GM19023 (cell line): Measurements from ENCODE around the gene PCDHA8.
"Not testable (repeated sequence)": the region's sequence is repeated elsewhere in the genome, so short reads cannot be mapped to it uniquely, and the experiment has no call there.

Experiments used
- ATAC-seq: cut with Tn5 transposase; IDR thresholded peaks from one replicate; pipeline ENCODE4 v1.9.1; 2021; ENCODE audit warnings: mild to moderate bottlenecking, moderate library complexity; ENCODE audit not compliant: unreplicated experiment

Gene PCDHA8

GRCh38 chr5:140827704-140828361, 13.2 kb upstream of the PCDHA8 start, which contains the start of gene PCDHA6:
Gene PCDHA6, plus strand, starts transcription at chr5:140827960. Its CDS starts 132 bp downstream, at chr5:140828092.
- ATAC-seq: no peak

- ATAC-seq: no peak
These were observed 12.6 kb upstream of the PCDHA8 start for GRCh38 chr5:140828362-140828737.

DNA sequence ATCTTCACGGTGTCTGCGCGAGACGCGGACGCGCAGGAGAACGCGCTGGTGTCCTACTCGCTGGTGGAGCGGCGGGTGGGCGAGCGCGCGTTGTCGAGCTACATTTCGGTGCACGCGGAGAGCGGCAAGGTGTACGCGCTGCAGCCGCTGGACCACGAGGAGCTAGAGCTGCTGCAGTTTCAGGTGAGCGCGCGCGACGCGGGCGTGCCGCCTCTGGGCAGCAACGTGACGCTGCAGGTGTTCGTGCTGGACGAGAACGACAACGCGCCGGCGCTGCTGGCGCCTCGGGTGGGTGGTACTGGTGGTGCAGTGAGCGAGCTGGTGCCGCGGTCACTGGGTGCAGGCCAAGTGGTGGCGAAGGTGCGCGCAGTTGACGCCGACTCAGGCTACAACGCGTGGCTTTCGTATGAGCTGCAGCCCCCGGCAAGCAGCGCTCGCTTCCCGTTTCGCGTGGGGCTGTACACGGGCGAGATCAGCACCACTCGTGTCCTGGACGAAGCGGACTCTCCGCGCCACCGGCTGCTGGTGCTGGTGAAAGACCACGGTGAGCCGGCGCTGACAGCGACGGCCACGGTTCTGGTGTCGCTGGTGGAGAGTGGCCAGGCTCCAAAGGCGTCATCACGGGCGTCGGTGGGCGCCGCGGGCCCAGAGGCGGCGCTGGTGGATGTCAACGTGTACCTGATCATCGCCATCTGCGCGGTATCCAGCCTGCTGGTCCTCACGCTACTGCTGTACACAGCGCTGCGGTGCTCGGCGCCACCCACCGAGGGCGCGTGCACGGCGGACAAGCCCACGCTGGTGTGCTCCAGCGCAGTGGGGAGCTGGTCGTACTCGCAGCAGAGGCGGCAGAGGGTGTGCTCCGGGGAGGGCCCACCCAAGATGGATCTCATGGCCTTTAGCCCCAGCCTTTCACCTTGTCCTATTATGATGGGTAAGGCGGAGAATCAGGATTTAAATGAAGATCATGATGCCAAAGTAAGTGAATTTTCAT, 11.2 kb upstream of the PCDHA8 start:
- ATAC-seq: not testable (repeated sequence)

- no peak for ATAC-seq
These were observed 7.0 kb upstream of the PCDHA8 start, which contains the start of gene PCDHA7 for GRCh38 chr5:140833993-140834392. Gene PCDHA7, plus strand, starts transcription at chr5:140834269. Its CDS starts 115 bp downstream, at chr5:140834384.

DNA sequence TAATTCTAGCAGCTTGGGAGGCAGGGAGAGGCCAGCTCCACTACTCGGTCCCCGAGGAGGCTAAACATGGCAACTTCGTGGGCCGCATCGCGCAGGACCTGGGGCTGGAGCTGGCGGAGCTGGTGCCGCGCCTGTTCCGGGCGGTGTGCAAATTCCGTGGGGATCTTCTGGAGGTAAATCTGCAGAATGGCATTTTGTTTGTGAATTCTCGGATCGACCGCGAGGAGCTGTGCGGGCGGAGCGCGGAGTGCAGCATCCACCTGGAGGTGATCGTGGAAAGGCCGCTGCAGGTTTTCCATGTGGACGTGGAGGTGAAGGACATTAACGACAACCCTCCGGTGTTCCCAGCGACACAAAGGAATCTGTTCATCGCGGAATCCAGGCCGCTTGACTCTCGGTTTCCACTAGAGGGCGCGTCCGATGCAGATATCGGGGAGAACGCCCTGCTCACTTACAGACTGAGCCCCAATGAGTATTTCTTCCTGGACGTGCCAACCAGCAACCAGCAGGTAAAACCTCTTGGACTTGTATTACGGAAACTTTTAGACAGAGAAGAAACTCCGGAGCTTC, 6.5 kb upstream of the PCDHA8 start:
- ATAC-seq: not testable (repeated sequence)

DNA sequence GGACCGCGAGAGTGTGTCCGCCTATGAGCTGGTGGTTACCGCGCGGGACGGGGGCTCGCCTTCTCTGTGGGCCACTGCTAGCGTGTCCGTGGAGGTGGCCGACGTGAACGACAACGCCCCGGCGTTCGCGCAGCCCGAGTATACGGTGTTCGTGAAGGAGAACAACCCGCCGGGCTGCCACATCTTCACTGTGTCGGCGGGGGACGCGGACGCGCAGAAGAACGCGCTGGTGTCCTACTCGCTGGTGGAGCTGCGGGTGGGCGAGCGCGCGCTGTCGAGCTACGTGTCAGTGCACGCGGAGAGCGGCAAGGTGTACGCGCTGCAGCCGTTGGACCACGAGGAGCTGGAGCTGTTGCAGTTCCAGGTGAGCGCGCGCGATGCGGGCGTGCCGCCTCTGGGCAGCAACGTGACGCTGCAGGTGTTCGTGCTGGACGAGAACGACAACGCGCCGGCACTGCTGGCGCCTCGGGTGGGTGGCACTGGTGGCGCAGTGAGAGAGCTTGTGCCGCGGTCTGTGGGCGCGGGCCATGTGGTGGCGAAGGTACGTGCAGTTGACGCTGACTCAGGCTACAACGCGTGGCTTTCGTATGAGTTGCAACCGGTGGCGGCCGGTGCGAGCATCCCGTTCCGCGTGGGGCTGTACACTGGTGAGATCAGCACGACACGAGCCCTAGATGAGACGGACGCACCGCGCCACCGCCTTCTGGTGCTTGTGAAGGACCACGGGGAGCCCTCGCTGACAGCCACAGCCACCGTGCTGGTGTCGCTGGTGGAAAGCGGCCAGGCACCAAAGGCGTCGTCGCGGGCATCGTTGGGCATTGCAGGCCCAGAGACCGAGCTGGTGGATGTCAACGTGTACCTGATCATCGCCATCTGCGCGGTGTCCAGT, 5.1 kb upstream of the PCDHA8 start:
- ATAC-seq: no peak

- no peak for ATAC-seq
These were observed 2.1 kb downstream of the PCDHA8 start for GRCh38 chr5:140842798-140843733.

DNA sequence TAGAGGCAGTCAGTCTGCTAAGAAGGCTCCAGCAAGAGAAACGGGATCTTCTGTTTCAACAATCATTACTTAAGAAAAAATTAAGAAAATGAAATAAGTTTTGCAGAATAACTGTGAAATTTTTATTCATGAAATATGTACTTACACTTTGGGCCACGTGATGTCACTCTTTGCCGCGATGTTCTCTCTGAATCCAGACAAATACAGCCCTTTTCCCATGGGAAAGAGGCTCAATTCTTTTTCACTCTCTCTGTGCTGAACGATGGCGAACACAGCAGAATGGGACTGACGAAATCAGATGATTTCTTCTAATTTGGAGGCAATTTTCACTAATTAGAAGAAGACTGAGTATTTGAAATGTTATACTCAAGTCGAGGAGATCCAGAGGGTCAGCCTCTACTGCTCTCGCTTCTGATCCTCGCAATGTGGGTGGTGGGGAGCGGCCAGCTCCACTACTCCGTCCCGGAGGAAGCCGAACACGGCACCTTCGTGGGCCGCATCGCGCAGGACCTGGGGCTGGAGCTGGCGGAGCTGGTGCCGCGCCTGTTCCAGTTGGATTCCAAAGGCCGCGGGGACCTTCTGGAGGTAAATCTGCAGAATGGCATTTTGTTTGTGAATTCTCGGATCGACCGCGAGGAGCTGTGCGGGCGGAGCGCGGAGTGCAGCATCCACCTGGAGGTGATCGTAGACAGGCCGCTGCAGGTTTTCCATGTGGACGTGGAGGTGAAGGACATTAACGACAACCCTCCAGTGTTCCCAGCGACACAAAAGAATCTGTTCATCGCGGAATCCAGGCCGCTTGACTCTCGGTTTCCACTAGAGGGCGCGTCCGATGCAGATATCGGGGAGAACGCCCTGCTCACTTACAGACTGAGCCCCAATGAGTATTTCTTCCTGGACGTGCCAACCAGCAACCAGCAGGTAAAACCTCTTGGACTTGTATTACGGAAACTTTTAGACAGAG, 7.4 kb downstream of the PCDHA8 start, which contains the start of gene PCDHA9:
PCDHA9 (plus strand) TSS at position 244 of the 964 bp plus-strand sequence; CDS start at position 358, 114 bp downstream.
- not testable (repeated sequence) for ATAC-seq

GRCh38 chr5:140849831-140850634, 9.0 kb downstream of the PCDHA8 start:
- ATAC-seq: not testable (repeated sequence)

DNA sequence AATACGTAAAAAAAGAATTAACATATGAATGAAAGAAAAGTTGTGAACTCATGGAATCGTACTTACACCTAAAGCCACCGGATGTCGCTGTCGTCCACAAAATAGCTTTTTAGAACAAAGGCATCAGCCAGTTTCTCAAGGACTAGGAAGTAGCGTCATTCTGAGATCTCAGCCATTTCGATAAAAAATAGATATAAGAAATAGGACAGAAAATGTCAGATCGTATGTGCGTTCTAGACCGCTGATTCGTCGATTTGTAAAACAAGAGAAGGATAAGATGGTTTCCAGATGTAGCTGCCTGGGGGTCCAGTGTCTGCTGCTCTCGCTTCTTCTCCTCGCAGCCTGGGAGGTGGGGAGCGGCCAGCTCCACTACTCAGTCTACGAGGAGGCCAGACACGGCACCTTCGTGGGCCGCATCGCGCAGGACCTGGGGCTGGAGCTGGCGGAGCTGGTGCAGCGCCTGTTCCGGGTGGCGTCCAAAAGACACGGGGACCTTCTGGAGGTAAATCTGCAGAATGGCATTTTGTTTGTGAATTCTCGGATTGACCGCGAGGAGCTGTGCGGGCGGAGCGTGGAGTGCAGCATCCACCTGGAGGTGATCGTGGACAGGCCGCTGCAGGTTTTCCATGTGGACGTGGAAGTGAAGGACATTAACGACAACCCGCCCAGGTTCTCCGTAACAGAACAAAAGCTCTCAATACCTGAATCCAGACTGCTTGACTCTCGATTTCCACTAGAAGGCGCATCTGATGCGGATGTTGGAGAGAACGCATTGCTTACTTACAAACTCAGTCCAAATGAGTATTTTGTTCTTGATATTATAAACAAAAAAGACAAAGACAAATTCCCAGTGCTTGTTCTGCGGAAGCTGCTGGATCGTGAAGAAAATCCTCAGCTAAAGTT, 15.0 kb downstream of the PCDHA8 start, which contains the start of gene PCDHA10:
PCDHA10 (plus strand) TSS at position 126 of the 903 bp plus-strand sequence; CDS start at position 278, 152 bp downstream.
- ATAC-seq: no peak

- ATAC-seq: no peak
These were observed 16.4 kb downstream of the PCDHA8 start for GRCh38 chr5:140857177-140857986.

GRCh38 chr5:140857987-140858240, 16.9 kb downstream of the PCDHA8 start:
- no peak for ATAC-seq

- no peak for ATAC-seq
These were observed 21.7 kb downstream of the PCDHA8 start for GRCh38 chr5:140862441-140863295.

DNA sequence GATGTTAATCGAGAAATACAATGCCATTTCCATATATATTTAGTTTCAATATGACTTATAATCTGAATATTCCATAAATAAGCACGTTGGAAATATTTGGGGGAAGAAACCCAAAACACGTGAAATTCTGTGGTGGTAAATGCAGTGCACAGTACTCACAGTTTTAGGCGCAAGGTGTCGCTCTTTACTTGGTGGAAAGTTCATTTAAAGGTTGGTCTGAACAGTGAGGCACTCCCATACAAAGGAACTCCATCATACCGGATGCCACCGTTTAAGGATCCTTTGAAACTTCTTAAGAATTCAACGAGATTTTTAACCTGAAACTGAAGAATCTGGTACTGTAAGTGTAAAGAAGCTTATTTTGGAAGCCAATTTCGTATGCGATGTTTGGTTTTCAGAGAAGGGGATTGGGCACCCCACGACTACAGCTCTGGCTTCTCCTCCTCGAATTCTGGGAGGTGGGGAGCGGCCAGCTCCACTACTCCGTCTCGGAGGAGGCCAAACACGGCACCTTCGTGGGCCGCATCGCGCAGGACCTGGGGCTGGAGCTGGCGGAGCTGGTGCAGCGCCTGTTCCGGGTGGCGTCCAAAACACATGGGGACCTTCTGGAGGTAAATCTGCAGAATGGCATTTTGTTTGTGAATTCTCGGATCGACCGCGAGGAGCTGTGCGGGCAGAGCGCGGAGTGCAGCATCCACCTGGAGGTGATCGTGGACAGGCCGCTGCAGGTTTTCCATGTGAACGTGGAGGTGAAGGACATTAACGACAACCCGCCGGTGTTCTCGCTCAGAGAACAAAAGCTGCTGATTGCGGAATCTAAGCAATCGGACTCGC, 28.0 kb downstream of the PCDHA8 start, which contains the start of gene PCDHA11:
PCDHA11 (plus strand) TSS at position 237 of the 834 bp plus-strand sequence; CDS start at position 384, 147 bp downstream.
- no peak for ATAC-seq
